Stomach (tissue), 9 donors: ENCODE measurements around the gene TSPAN10. TPM values are rescaled to one million over a fixed set of nuclear protein-coding genes. Genes with fewer than 3 reads are reported as not detected.
A peak's percentile ranks its signal among the peaks of the same experiment; 100 is the strongest.

ENCODE experiments used
- DNase-seq, 2 donors: peaks; one replicate each; pipeline versions ENCODE4 v3.0.0 to v3.0.0-alpha.2; 2013 to 2019
- H3K27ac ChIP-seq, 5 donors: fragments of 200-600 bp in 4 of 5; sonication (generic) in 4 of 5; one replicate each; pipeline ENCODE4 v1.5.1; 2013 to 2019; ENCODE audit warnings: mild to moderate bottlenecking in 1 of 5, moderate library complexity in 1 of 5
- H3K27me3 ChIP-seq, 3 donors: fragments of 200-600 bp; sonication (generic); one replicate each; pipeline ENCODE4 v1.5.1; 2017 to 2019; ENCODE audit warnings: mixed run types in 1 of 3
- H3K36me3 ChIP-seq, 4 donors: fragments of 200-600 bp; sonication (generic); 1 replicate in 3 of 4; 2 replicates in 1 of 4; pipeline ENCODE4 v1.5.1; 2016 to 2019
- H3K4me1 ChIP-seq, 4 donors: fragments of 200-600 bp; sonication (generic); one replicate each; pipeline ENCODE4 v1.5.1; 2016 to 2019
- H3K4me3 ChIP-seq, 4 donors: fragments of 200-600 bp; sonication (generic) in 3 of 4; one replicate each; pipeline ENCODE4 v1.5.1; 2016 to 2019; ENCODE audit warnings: mild to moderate bottlenecking in 1 of 4
- H3K9me3 ChIP-seq, 4 donors: fragments of 200-600 bp; sonication (generic); one replicate each; pipeline ENCODE4 v1.5.1; 2016 to 2019
- CTCF ChIP-seq, 7 experiments: fragments of 450-650 bp in 4 of 7; fragments of 200-600 bp in 3 of 7; sonication (generic) in 3 of 7; IDR thresholded peaks; one replicate each; pipeline ENCODE4 v1.5.1; 2016 to 2019; ENCODE audit warnings: antibody characterized with exemption in 7 of 7, control low read depth in 2 of 7, mild to moderate bottlenecking in 1 of 7
- EP300 ChIP-seq: sonication (generic); formaldehyde crosslinking; IDR thresholded peaks from one replicate; pipeline ENCODE4 v1.6.1; 2017; ENCODE audit warnings: antibody characterized with exemption
- POLR2A ChIP-seq, 4 donors: fragments of 450-650 bp; IDR thresholded peaks; one replicate each; pipeline ENCODE4 v1.6.1; 2016; ENCODE audit warnings: antibody characterized with exemption in 4 of 4, control low read depth in 2 of 4, mild to moderate bottlenecking in 1 of 4, moderate library complexity in 1 of 4
- POLR2AphosphoS5 ChIP-seq, 3 donors: sonication (generic); formaldehyde crosslinking; IDR thresholded peaks; one replicate each; pipeline ENCODE4 v1.6.1; 2016; ENCODE audit warnings: antibody characterized with exemption in 3 of 3
- WGBS, 5 donors: extraction: QIAGEN DNeasy Blood & Tissue Kit in 3 of 5; methylation state at CpG; one replicate each; pipeline versions ENCODE4 v1.1.5 to v1.1.7; 2013 to 2018; 5-methylcytosine and 5-hydroxymethylcytosine counted together
- intact Hi-C: fragments of 100-400 bp; cut with DNase I; formaldehyde crosslinking; loops from one replicate; pipeline ENCODE4 v1.15.1; 2023; ENCODE audit warnings: low total_unique reads
- polyA plus RNA-seq, 3 donors: library from polyadenylated mRNA; stranded (reverse); fragments of 200-250 nt; gene quantifications; one replicate each; pipeline ENCODE4 v1.2.3, GENCODE V29; 2013
- total RNA-seq, 5 donors: library from RNA; depleted of rRNA; stranded (reverse); fragments of >200 nt; gene quantifications; one replicate each; pipeline versions ENCODE4 v1.1.0 to v1.2.3, GENCODE V29; 2014 to 2016
- donor health status: healthy with polysubstance abuse.
- donor health status: Bipolar disorder and iron deficiency.
- donor health status: healthy.

The TSPAN10 gene
- total and polyA plus RNA-seq, 8 donors = 1.1 to 1.5 (median 1.2) TPM; not detected in 5

- intact Hi-C loops = no loop called here
- 43 to 70% (median 61%) methylated on average over 6 to 11 of the region's 11 CpGs for WGBS, 5 donors
- H3K36me3 ChIP-seq = peaks cover 59 to 97% (median 85%) of the 10 kb centered on the region in 4 donors
- no peak for TF ChIP-seq CTCF (IDR thresholded peaks at IDR 0.05)
- TF ChIP-seq EP300 = no peak
- TF ChIP-seq POLR2AphosphoS5 (IDR thresholded peaks at IDR 0.05) = no peak
- TF ChIP-seq POLR2A (IDR thresholded peaks at IDR 0.05) = no peak
- no peaks in the 10 kb centered on the region for H3K27me3 ChIP-seq
- no peaks in the 10 kb centered on the region for H3K9me3 ChIP-seq
- no peak overlapping the region for H3K27ac ChIP-seq
- peaks cover 0 to 11% (median 0%) of the 10 kb centered on the region in 4 donors for H3K4me1 ChIP-seq
- peak in 1 of 2 donors; percentile 35 for DNase-seq
- no peak overlapping the region for H3K4me3 ChIP-seq
Observed at GRCh38 chr17:81621494-81622130, 15.4 kb upstream of the TSPAN10 start.

DNA sequence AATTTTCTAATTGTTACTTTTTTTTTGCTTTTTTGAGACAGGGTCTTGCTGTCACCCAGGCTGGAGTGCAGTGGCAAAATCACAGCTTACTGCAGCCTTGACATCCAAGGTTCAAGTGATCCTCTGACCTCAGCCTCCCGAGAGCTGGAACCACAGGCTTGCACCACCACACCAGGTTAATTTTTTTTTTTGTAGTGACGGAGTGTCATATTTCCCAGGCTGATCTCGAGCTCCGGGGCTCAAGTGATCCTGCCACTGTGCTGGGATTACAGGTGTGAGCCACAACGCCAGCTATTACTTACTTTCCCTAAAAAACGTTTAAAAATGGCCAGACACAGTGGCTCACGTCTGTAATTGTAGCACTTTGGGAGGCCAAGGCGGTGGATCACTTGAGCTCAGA is 6.7 kb upstream of the TSPAN10 start:
- 80 to 90% (median 86%) methylated on average over 8 of the region's 8 CpGs for WGBS, 5 donors
- Histone ChIP-seq H3K27ac (no peak overlapping the region), H3K27me3 (no peaks in the 10 kb centered on the region), H3K4me3 (no peak overlapping the region), H3K9me3 (no peaks in the 10 kb centered on the region), H3K4me1 (peaks cover 12 to 29% (median 22%) of the 10 kb centered on the region in 4 donors), H3K36me3 (peaks cover 45 to 62% (median 59%) of the 10 kb centered on the region in 4 donors)
- intact Hi-C loops = no loop called here
- DNase-seq = no peak
- TF ChIP-seq CTCF (IDR thresholded peaks at IDR 0.05) (no peak), POLR2AphosphoS5 (IDR thresholded peaks at IDR 0.05) (no peak), POLR2A (IDR thresholded peaks at IDR 0.05) (no peak), EP300 (no peak)

DNA sequence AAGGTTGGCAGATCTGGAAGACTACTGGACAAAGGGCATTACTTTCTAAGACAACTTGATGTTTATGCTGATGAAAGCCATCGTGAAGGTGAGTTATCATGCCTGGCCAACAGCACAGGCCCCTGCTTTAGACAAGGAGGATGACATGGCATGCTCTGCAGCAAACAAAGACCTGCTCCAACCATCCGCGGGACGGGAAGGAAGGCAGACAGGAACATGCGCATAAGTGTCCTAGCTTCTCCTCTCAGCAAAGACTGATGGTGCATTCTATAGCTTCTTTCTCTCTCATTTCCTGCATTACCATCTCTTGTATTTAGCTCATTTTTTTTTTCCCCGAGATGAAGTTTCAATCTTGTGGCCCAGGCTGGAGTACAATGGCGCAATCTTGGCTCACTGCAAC is 5.5 kb upstream of the TSPAN10 start:
- no peak for DNase-seq
- H3K36me3 ChIP-seq = peaks cover 33 to 50% (median 47%) of the 10 kb centered on the region in 4 donors
- WGBS, 5 donors = 75 to 88% (median 78%) methylated on average over 7 of the region's 7 CpGs
- no peak overlapping the region for H3K4me3 ChIP-seq
- TF ChIP-seq POLR2A (IDR thresholded peaks at IDR 0.05) = no peak
- TF ChIP-seq POLR2AphosphoS5 (IDR thresholded peaks at IDR 0.05) = no peak
- TF ChIP-seq EP300 = no peak
- TF ChIP-seq CTCF (IDR thresholded peaks at IDR 0.05) = no peak
- H3K27ac ChIP-seq = no peak overlapping the region
- H3K27me3 ChIP-seq = no peaks in the 10 kb centered on the region
- intact Hi-C loops = no loop called here
- H3K4me1 ChIP-seq = peaks cover 20 to 39% (median 33%) of the 10 kb centered on the region in 4 donors
- H3K9me3 ChIP-seq = no peaks in the 10 kb centered on the region

DNA sequence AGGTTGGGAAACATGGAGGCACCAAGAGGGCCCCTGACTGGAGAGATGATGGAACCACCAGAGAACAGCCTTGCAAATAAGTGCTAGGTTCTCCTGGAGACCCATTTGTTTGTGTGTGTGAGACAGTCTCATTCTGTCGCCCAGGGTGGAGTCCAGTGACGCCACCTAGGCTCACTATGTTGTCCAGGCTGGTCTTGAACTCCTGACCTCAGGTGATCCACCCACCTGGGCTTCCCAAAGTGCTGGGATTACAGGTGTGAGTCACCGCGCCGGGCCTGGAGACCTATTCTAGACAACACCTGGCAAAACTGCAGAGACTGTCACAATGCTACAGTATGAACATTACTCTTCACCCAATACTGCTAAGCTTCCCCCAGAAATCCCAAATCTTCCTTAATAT is 1.6 kb upstream of the TSPAN10 start:
- intact Hi-C loops = no loop called here
- no peaks in the 10 kb centered on the region for H3K9me3 ChIP-seq
- no peaks in the 10 kb centered on the region for H3K27me3 ChIP-seq
- TF ChIP-seq EP300 = no peak
- no peak for TF ChIP-seq CTCF (IDR thresholded peaks at IDR 0.05)
- TF ChIP-seq POLR2AphosphoS5 (IDR thresholded peaks at IDR 0.05) = no peak
- TF ChIP-seq POLR2A (IDR thresholded peaks at IDR 0.05) = no peak
- H3K4me3 ChIP-seq = peak overlapping the region; percentile 65 to 97 (median 80)
- peak overlapping the region in 2 of 5 donors; percentile 89 to 94 for H3K27ac ChIP-seq
- DNase-seq = no peak
- H3K36me3 ChIP-seq = peaks cover 0 to 12% (median 9%) of the 10 kb centered on the region in 4 donors
- WGBS, 5 donors = 63 to 85% (median 76%) methylated on average over 4 to 5 of the region's 5 CpGs
- peaks cover 20 to 46% (median 40%) of the 10 kb centered on the region in 4 donors for H3K4me1 ChIP-seq
